Glomerular visceral epithelial cell (primary cell): ENCODE results near the gene EPM2AIP1.
A peak's percentile ranks its signal among the peaks of the same experiment; 100 is the strongest.
"Not testable (repeated sequence)": the region's sequence is repeated elsewhere in the genome, so short reads cannot be mapped to it uniquely, and the experiment has no call there.

Experiments
- DNase-seq: peaks from one replicate; pipeline ENCODE4 v3.0.0-alpha.2; 2016; ENCODE audit errors: extremely low spot score

The EPM2AIP1 gene

DNA sequence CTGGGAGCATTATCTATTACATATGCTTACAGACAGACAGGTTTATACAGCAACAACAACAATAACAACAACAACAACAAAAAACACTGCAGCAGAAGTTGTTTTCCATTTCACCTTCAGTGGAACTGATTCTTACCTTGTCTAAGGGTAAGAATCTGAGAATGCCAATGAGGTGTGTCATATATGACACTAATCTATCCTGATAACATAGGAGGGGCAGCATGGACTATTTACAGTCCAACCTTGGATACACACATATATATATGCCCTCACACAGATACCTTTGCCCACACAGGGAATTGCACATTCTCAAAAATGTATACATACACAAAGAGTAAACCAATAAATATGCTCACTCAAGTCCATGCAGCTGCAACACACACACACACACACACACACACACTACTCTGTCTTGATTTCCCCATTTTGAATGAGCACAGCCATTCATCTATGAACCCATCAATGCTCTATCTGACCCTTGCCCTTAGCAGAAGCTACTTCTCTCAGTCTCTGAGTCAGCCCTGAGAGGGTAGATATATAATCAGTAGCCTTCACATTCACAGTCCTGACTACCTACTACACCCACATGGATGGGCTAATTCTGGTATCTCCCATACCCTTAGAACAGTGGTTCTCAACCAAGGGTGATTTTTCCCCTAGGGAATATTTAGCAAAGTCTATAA lies 38.3 kb downstream of the EPM2AIP1 start:
- DNase-seq, result no peak

DNA sequence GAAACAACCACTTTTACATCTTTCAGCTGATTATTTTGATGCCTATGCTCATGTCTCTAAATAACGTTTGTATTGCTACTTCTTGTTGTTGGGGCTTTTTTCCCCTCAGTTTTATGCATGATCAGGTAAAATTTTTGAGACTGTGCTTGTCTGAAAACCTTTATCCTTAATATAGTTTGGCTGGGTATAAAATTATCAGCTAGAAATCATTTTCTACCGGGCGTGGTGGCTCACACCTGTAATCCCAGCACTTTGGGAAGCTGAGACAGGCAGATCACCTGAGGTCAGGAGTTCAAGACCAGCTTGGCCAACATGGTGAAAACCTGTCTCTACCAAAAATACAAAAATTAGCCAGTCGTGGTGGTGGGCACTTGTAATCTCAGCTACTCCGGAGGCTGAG lies 45.1 kb downstream of the EPM2AIP1 start:
- DNase-seq, result not testable (repeated sequence)

DNA sequence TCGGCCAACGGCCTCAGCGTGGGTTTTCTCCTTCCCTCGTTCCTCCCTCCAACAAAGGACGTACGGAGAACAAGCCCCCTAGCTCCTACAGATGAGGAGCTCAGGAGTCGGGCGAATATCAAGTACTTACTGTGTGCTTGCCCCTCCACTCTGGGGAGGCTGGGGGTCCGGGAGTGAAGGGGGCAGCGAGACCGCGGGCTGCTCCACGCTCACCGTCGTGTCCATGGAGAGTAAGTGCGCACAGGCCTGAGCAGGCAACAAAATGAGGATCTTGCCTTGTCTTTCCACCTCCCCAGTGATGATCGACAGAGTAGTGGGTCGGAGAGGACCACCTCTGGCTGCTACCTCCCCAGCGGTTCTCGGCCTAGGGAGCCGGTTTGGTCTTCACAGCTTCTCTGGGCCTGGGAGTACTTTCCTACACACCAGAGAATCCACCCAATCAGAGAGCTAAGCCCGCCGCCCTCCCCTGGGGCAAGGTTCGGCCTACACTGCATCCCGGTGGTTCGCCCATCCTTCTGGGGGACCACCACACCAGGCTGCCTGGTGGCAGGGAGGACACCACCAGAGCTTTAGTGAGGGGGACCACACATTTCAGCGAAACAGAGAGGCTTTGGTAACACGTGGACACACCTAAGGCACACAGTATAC lies 47.5 kb downstream of the EPM2AIP1 start:
- no peak for DNase-seq

DNA sequence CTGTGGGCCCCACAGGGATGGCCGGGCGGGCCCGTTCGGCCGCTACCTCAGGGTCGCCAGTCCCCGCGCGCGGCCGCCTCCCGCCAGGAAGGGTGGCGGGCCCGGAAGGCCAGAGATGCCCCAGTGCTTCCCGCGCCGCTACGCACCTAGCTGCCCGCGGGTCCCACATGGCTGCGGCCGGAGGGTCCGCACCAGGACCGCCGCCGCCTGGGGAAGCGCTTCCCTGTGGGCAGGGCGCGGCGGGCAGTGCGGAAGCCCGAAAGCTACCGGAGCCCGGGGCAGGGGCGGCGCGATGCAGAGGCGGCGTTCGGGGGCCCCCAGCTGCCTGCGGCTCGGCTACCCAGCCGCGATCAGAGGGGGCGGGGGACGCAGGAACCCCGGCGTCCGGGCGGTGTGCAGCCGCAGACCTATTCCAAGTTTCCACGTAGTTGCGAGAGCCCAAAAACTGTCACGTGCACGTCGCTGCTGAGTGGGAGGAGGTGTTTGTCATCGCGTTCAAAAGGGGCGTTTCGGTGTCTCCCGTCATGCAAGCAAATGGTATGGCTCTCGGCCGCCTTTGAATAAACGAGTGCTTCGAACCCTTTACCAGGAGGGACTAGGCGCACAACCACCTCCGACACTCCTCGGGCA lies 48.2 kb downstream of the EPM2AIP1 start, which contains the start of gene TRANK1:
TSS of gene TRANK1 (minus strand) at position 414 of the 630 bp plus-strand sequence. CDS start at position 169, 245 bp downstream.
- DNase-seq, result no peak

DNA sequence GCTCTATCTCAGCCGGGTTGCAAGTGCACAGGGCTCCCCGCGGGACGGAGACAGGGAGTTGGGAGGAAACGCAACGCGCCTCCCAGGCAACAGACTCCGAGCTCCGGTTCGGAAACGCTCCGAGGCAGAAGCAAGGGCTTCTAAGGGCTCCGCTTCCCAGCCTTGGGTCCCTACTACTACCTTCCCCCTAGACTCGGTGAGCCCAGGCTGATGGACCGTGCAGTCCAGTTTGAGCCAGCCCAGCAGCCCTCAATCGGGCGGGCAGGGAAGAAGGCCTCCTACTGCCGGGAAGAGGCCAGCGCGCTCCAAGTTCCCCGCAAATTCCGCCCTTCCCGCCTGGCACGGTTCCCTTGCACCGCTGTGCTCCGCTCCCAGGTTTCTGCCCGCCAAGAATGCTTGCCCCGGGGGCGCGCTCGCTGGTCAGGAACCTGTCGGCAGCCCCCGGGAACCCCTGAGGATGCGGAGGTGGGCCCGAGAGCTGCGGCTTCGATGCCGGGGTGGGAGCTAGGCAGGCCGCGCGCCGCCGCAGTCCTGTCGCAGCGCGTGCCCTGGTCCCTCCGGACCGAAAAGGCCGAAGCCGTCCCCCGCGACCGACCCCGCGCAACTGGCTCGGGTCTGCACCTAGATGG lies 48.8 kb downstream of the EPM2AIP1 start:
- peak; percentile 36 for DNase-seq

DNA sequence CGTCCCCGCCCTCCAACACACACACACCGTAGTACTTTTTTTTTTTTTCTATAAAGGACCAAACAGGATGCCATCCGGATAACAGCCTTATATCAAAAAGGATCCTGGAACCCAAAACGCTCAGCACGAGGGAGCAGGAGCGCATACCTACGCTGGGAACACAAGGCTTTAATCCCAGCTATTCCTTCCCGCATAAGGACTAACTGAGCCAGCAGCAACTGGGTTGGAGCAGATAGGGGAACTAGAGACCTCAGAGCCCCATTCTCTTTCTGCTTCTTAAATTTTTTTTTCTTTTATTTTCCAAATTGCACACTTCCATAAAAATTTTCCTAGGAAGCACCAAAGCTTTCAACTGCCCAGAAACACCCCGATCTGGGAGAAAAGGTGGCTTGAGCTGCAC lies 49.3 kb downstream of the EPM2AIP1 start:
- DNase-seq, result no peak

DNA sequence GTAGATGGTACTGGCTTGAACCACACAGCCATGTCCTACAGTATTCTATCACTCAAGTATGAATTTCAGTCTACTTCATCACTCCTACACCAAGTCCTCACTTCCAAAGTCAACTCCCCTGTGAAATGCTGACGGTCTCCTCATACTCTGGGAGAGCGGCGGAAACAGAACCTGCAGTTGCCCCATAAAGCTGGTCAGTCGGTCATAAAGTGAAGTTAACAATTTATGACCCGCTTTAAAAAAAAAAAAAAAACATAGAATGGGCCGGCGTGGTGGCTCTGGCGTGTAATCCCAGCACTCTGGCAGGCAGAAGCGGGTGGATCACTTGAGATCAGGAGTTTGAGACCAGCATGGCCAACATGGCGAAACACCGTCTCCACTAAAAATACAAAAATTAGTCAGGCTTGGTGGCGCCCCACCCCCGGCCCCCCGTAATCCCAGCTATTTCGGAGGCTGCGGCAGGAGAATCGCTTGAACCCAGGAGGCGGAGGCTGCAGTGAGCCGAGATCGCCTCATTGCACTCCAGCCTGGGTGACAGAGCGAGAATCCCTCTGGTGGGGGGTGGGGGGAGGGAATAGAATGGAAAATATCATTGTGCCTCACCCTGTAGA lies 50.2 kb downstream of the EPM2AIP1 start:
- DNase-seq, result no peak

DNA sequence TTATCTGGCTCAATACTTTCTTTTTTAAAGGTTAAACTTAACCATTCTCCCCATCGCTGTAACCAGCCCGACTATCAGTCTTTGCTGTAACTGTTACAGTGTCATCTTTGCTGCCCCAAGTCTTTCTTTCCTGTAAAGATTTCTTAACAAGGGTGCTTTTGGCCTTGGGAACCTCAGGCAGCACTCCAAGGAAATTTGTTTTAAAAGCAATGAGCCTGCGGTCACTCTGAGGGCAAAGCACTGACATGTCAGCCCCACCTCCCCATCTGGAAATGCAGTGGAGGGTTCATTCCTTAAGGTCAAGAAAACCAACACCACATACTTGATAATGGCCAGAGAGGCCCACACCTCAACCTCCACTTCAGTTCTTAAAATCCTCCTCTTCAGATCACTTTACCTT lies 51.3 kb downstream of the EPM2AIP1 start:
- DNase-seq, result no peak

DNA sequence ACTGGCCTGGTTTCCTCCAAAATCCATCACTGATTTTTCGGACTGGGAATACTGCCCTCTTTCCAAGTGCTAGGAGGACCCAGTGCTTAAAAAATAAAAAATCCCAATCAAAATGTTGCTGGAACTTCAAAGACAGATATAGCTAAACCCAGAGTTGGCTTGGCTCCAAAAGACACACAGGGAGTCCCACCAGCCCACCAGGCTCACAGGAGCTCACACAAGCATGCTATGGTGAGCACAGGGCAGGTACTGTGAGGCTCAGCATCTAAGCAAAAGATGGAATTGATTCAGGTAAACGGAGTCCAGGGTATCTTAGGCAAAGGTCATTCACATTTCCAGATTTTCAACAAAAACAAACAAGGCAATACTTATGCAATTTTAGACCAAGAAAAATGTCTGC lies 51.8 kb downstream of the EPM2AIP1 start:
- DNase-seq, result no peak

DNA sequence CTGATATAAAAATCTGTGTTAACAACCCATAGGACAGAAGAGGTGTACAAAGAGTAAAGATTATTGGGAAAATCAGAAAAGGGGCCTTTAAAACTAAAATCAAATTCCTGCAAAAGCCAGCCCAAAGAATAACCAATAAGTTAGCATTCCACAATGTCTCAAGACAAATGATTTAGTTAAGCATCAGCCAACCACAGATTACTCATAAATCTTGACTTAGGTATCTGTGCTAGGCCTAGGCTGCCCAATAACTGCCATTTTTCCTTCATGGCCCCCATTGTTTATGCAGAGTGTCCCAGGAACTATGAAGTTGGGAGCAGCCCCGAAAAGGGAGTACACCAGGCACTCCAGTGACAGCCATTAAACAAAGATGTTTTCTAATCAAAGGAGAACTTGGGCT lies 55.4 kb downstream of the EPM2AIP1 start:
- no peak for DNase-seq
